Astrocyte of the hippocampus (primary cell): ENCODE measurements around the gene SLC25A24.
A peak's percentile ranks its signal among the peaks of the same experiment; 100 is the strongest.
"Not testable (repeated sequence)": the region's sequence is repeated elsewhere in the genome, so short reads cannot be mapped to it uniquely, and the experiment has no call there.

Experiments
- DNase-seq: peaks from one replicate; pipeline ENCODE4 v3.0.0; 2011; ENCODE audit warnings: low read depth, low spot score

SLC25A24 gene

GRCh38 chr1:108199781-108200686, at the start of gene SLC25A24:
Gene SLC25A24, minus strand, starts transcription at chr1:108200343. Its CDS starts 205 bp downstream, at chr1:108200138.
- DNase-seq = peak; percentile 93

GRCh38 chr1:108243976-108244375, 43.8 kb upstream of the SLC25A24 start, which contains the start of gene NBPF4:
Gene NBPF4, minus strand, starts transcription at chr1:108244076. Its CDS starts 315 bp downstream, at chr1:108243761.
- DNase-seq = not testable (repeated sequence)

GRCh38 chr1:108239426-108239825, 39.3 kb upstream of the SLC25A24 start:
- not testable (repeated sequence) for DNase-seq

GRCh38 chr1:108235308-108235707, 35.2 kb upstream of the SLC25A24 start:
- DNase-seq = not testable (repeated sequence)

GRCh38 chr1:108232183-108232582, 32.0 kb upstream of the SLC25A24 start:
- not testable (repeated sequence) for DNase-seq

GRCh38 chr1:108229976-108230375, 29.8 kb upstream of the SLC25A24 start:
- not testable (repeated sequence) for DNase-seq

- DNase-seq = not testable (repeated sequence)
Observed at GRCh38 chr1:108227772-108228171, 27.6 kb upstream of the SLC25A24 start.

GRCh38 chr1:108226855-108227254, 26.7 kb upstream of the SLC25A24 start:
- not testable (repeated sequence) for DNase-seq

- DNase-seq = not testable (repeated sequence)
Observed at GRCh38 chr1:108223226-108223625, 23.1 kb upstream of the SLC25A24 start.

- not testable (repeated sequence) for DNase-seq
Observed at GRCh38 chr1:108217515-108218174, 17.5 kb upstream of the SLC25A24 start.

- DNase-seq = not testable (repeated sequence)
Observed at GRCh38 chr1:108217007-108217406, 16.9 kb upstream of the SLC25A24 start.

GRCh38 chr1:108216028-108216890, 16.1 kb upstream of the SLC25A24 start:
- not testable (repeated sequence) for DNase-seq

- DNase-seq = not testable (repeated sequence)
Observed at GRCh38 chr1:108214641-108215465, 14.7 kb upstream of the SLC25A24 start.

GRCh38 chr1:108211014-108211413, 10.9 kb upstream of the SLC25A24 start:
- DNase-seq = no peak

- DNase-seq = no peak
Observed at GRCh38 chr1:108209456-108210108, 9.4 kb upstream of the SLC25A24 start.

GRCh38 chr1:108208724-108209446, 8.7 kb upstream of the SLC25A24 start:
- DNase-seq = no peak

- not testable (repeated sequence) for DNase-seq
Observed at GRCh38 chr1:108203582-108203981, 3.4 kb upstream of the SLC25A24 start.

GRCh38 chr1:108201687-108202086, 1.5 kb upstream of the SLC25A24 start:
- DNase-seq = no peak

- peak; percentile 72 for DNase-seq
Observed at GRCh38 chr1:108200687-108201051, 526 bp upstream of the SLC25A24 start.
